ENCODE measurements around the gene ATG13.
A peak's percentile ranks its signal among the peaks of the same experiment; 100 is the strongest.

ATG13 gene

DNA sequence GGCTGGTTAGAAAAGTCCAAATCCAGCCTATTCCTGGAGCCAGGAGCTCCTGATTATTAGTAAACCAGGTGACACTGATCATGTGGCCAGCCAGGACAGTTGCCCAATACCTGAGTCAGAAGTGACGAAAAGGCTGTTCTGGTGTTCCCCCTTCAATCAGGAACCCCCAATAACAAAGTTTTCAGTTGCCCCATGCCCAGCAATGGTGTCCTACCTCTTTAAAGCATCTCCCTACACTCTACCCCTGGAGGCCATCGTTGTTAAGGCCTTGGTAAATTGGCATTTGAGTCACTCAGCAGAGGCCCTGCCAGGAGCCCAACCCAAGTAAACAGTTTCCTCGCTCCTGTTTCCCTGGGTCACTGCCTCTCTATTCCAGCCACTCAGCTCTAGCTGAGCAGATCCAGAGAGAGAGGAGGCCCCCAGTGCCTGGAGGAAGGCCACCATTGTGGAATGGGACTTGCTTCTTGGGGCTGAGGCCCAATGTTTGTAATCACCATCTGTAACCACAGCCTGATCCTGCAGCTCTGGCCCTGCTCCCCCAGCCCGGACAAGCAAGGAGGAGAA is 58.0 kb downstream of the ATG13 start:
- DNase-seq (ENCODE audit: low read depth, low spot score), result no peak

DNA sequence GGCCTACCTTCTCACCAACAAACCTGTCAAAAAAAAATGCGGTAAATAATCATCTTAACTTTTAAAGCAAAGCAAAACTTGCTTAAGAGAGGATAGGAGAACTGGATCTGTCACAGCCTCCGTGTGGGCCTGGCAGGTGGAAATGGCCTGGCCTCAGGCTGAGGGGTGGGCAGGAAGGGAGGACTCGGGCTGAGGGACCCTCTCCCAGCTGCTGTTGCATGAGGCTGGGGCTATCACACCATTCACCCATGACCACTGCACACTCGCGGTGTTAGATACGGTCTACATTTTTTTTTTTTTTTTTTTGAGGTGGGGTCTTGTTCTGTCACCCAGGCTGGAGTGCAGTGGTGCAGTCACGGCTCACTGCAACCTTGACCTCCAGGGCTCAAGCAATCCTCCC is 58.6 kb downstream of the ATG13 start:
- no peaks in the 10 kb centered on the region for H3K27me3 ChIP-seq (ENCODE audit: insufficient read depth, insufficient read length)
- TF ChIP-seq ZNF274 (IDR thresholded peaks at IDR 0.05; ENCODE audit: low read depth, low read length) (no peak), SUZ12 (IDR thresholded peaks at IDR 0.05; ENCODE audit: extremely low read depth, insufficient read depth, insufficient read length) (no peak), YY1 (IDR thresholded peaks at IDR 0.05; ENCODE audit: insufficient read depth, insufficient read length) (no peak)
- peaks cover 77% of the 10 kb centered on the region for H3K36me3 ChIP-seq (ENCODE audit: insufficient read depth, insufficient read length, low read length)
- no peak overlapping the region for H3K9ac ChIP-seq (ENCODE audit: insufficient read length, low read depth)
- H3K4me3 ChIP-seq (ENCODE audit: insufficient read length, low read depth), result no peak overlapping the region
- peaks cover 36% of the 10 kb centered on the region for H3K4me1 ChIP-seq (ENCODE audit: insufficient read depth, insufficient read length)
- no peak for DNase-seq (ENCODE audit: low read depth, low spot score)
- H3K9me3 ChIP-seq (ENCODE audit: insufficient read depth, low read length), result no peaks in the 10 kb centered on the region

More for the DNA sequence above, 58.0 kb downstream of the ATG13 start:
- TF ChIP-seq ZNF274 (IDR thresholded peaks at IDR 0.05; ENCODE audit: low read depth, low read length), result no peak
- TF ChIP-seq SUZ12 (IDR thresholded peaks at IDR 0.05; ENCODE audit: extremely low read depth, insufficient read depth, insufficient read length), result no peak
- TF ChIP-seq YY1 (IDR thresholded peaks at IDR 0.05; ENCODE audit: insufficient read depth, insufficient read length), result no peak
- peaks cover 36% of the 10 kb centered on the region for H3K4me1 ChIP-seq (ENCODE audit: insufficient read depth, insufficient read length)
- H3K27me3 ChIP-seq (ENCODE audit: insufficient read depth, insufficient read length), result no peaks in the 10 kb centered on the region
- no peaks in the 10 kb centered on the region for H3K9me3 ChIP-seq (ENCODE audit: insufficient read depth, low read length)
- H3K36me3 ChIP-seq (ENCODE audit: insufficient read depth, insufficient read length, low read length), result peaks cover 77% of the 10 kb centered on the region
- no peak overlapping the region for H3K9ac ChIP-seq (ENCODE audit: insufficient read length, low read depth)
- H3K4me3 ChIP-seq (ENCODE audit: insufficient read length, low read depth), result no peak overlapping the region

- no peak for TF ChIP-seq SUZ12 (IDR thresholded peaks at IDR 0.05; ENCODE audit: extremely low read depth, insufficient read depth, insufficient read length)
- DNase-seq (ENCODE audit: low read depth, low spot score), result no peak
- H3K27me3 ChIP-seq (ENCODE audit: insufficient read depth, insufficient read length), result no peaks in the 10 kb centered on the region
- H3K4me1 ChIP-seq (ENCODE audit: insufficient read depth, insufficient read length), result peaks cover 36% of the 10 kb centered on the region
- no peak overlapping the region for H3K4me3 ChIP-seq (ENCODE audit: insufficient read length, low read depth)
- H3K9me3 ChIP-seq (ENCODE audit: insufficient read depth, low read length), result no peaks in the 10 kb centered on the region
- H3K9ac ChIP-seq (ENCODE audit: insufficient read length, low read depth), result no peak overlapping the region
- peaks cover 76% of the 10 kb centered on the region for H3K36me3 ChIP-seq (ENCODE audit: insufficient read depth, insufficient read length, low read length)
Measured at GRCh38 chr11:46676436-46677158, 59.2 kb downstream of the ATG13 start.

- DNase-seq (ENCODE audit: low read depth, low spot score), result no peak
- Histone ChIP-seq H3K9ac (ENCODE audit: insufficient read length, low read depth) (no peak overlapping the region), H3K9me3 (ENCODE audit: insufficient read depth, low read length) (no peaks in the 10 kb centered on the region), H3K36me3 (ENCODE audit: insufficient read depth, insufficient read length, low read length) (peaks cover 76% of the 10 kb centered on the region), H3K4me3 (ENCODE audit: insufficient read length, low read depth) (no peak overlapping the region), H3K27me3 (ENCODE audit: insufficient read depth, insufficient read length) (no peaks in the 10 kb centered on the region), H3K4me1 (ENCODE audit: insufficient read depth, insufficient read length) (peaks cover 36% of the 10 kb centered on the region)
- TF ChIP-seq SUZ12 (IDR thresholded peaks at IDR 0.05; ENCODE audit: extremely low read depth, insufficient read depth, insufficient read length) (no peak), YY1 (IDR thresholded peaks at IDR 0.05; ENCODE audit: insufficient read depth, insufficient read length) (no peak), ZNF274 (IDR thresholded peaks at IDR 0.05; ENCODE audit: low read depth, low read length) (no peak)
Measured at GRCh38 chr11:46677169-46677568, 59.8 kb downstream of the ATG13 start.

- H3K9ac ChIP-seq (ENCODE audit: insufficient read length, low read depth), result peak overlapping the region; percentile 43
- peaks cover 68% of the 10 kb centered on the region for H3K36me3 ChIP-seq (ENCODE audit: insufficient read depth, insufficient read length, low read length)
- TF ChIP-seq YY1 (IDR thresholded peaks at IDR 0.05; ENCODE audit: insufficient read depth, insufficient read length) (no peak), SUZ12 (IDR thresholded peaks at IDR 0.05; ENCODE audit: extremely low read depth, insufficient read depth, insufficient read length) (no peak), ZNF274 (IDR thresholded peaks at IDR 0.05; ENCODE audit: low read depth, low read length) (no peak)
- peaks cover 35% of the 10 kb centered on the region for H3K4me1 ChIP-seq (ENCODE audit: insufficient read depth, insufficient read length)
- no peak for DNase-seq (ENCODE audit: low read depth, low spot score)
- H3K9me3 ChIP-seq (ENCODE audit: insufficient read depth, low read length), result no peaks in the 10 kb centered on the region
- no peak overlapping the region for H3K4me3 ChIP-seq (ENCODE audit: insufficient read length, low read depth)
- H3K27me3 ChIP-seq (ENCODE audit: insufficient read depth, insufficient read length), result no peaks in the 10 kb centered on the region
Measured at GRCh38 chr11:46677991-46678740, 60.8 kb downstream of the ATG13 start.

DNA sequence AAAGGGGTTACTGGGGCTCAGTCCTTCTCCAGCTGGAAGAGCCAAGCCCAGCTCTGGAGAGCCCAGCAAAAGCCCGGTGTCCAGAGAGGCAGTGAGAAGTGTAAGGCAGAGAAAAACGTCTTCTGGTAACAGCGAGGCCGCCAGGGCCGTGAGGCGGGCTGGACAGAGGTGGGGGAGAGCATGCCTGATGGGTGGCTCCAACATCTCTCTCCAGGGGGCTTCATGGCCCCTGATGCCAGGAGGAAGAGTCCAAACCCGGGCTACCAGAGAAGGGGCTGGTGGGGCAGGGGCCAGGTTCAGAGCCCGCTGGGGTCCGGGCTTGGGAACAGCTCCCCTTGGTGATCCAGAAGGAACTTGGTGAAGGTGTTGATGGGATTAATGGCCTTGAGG is 61.4 kb downstream of the ATG13 start:
- Histone ChIP-seq H3K9me3 (ENCODE audit: insufficient read depth, low read length) (no peaks in the 10 kb centered on the region), H3K9ac (ENCODE audit: insufficient read length, low read depth) (no peak overlapping the region), H3K4me1 (ENCODE audit: insufficient read depth, insufficient read length) (peaks cover 30% of the 10 kb centered on the region), H3K36me3 (ENCODE audit: insufficient read depth, insufficient read length, low read length) (peaks cover 65% of the 10 kb centered on the region), H3K4me3 (ENCODE audit: insufficient read length, low read depth) (no peak overlapping the region), H3K27me3 (ENCODE audit: insufficient read depth, insufficient read length) (no peaks in the 10 kb centered on the region)
- TF ChIP-seq SUZ12 (IDR thresholded peaks at IDR 0.05; ENCODE audit: extremely low read depth, insufficient read depth, insufficient read length) (no peak), ZNF274 (IDR thresholded peaks at IDR 0.05; ENCODE audit: low read depth, low read length) (no peak), YY1 (IDR thresholded peaks at IDR 0.05; ENCODE audit: insufficient read depth, insufficient read length) (no peak)
- no peak for DNase-seq (ENCODE audit: low read depth, low spot score)

All from NT2/D1 (cell line).